Measurements from ENCODE around the gene FCN3. TPM values are rescaled to one million over a fixed set of nuclear protein-coding genes. Genes with fewer than 3 reads are reported as not detected.
"Not testable (repeated sequence)": the region's sequence is repeated elsewhere in the genome, so short reads cannot be mapped to it uniquely, and the experiment has no call there.

The FCN3 gene
- polyA plus RNA-seq, 4 donors: 0.06 to 3.6 (median 1.3) TPM

DNA sequence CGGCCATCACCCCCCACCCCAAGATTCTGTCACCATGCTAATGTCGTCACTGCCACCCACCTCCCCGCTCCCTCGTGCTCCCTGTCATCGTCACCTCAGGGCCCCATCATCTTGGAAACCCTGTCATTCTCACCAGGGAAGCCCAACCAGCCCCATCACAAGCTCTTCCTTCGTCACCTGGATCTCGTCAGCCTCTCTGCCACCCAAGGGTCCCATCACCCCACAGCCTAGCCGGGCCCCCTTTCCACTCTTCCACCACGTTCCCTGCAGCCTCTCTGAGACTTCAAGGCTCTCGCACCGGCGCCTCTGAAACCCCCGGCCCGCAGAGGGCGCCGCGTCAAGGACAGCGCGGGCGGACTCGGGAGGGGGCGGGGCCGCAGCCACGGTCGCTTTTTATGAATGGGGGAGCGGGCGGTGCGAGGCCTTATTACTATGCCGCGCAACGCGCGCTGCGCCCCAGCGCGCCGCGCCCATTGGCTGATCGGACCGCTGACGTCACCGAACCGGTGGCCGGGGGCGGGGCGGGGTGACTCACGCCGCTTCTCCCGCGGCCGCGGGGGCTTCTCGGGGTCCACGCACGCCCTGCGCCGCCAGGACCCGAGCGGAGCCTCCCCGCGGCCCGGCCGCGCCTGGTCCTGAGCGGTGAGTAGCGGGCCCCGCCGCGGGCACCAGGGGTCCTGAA is 17.6 kb upstream of the FCN3 start, which contains the start of gene GPR3:
GPR3 (plus strand) TSS at position 527 of the 682 bp plus-strand sequence. CDS start 1,177 bp downstream, outside the sequence.
- DNase-seq: peak; percentile 79 to 92
- no peak for FAIRE-seq
- peak within 1 kb of the TSS in 2 of 3 donors; percentile 38 to 43 for H3K4me3 ChIP-seq (ENCODE audit: low read depth in 1 of 3, low read length in 3 of 3)
- peaks cover 0 to 11% (median 3%) of the 10 kb centered on the region in 3 donors for H3K4me1 ChIP-seq (ENCODE audit: control insufficient read depth in 3 of 3, insufficient read depth in 2 of 3, low read depth in 1 of 3, low read length in 2 of 3)
- H3K36me3 ChIP-seq (ENCODE audit: control insufficient read depth in 3 of 3, insufficient read depth in 2 of 3, low read depth in 1 of 3, low read length in 3 of 3): no peaks in the 10 kb centered on the region
- peaks cover 0 to 27% (median 0%) of the 10 kb centered on the region in 3 donors for H3K27me3 ChIP-seq (ENCODE audit: control insufficient read depth in 3 of 3, insufficient read depth in 3 of 3, low read length in 3 of 3)
- WGBS, 3 donors: 1 to 2% (median 1%) methylated on average over 41 to 69 of the region's 69 CpGs
- no peaks in the 10 kb centered on the region for H3K9me3 ChIP-seq (ENCODE audit: control insufficient read depth in 2 of 2, insufficient read depth in 1 of 2, low read depth in 1 of 2, low read length in 1 of 2)
- peak within 1 kb of the TSS in 1 of 3 donors; percentile 68 for H3K27ac ChIP-seq (ENCODE audit: low read depth in 1 of 3, low read length in 2 of 3)

DNA sequence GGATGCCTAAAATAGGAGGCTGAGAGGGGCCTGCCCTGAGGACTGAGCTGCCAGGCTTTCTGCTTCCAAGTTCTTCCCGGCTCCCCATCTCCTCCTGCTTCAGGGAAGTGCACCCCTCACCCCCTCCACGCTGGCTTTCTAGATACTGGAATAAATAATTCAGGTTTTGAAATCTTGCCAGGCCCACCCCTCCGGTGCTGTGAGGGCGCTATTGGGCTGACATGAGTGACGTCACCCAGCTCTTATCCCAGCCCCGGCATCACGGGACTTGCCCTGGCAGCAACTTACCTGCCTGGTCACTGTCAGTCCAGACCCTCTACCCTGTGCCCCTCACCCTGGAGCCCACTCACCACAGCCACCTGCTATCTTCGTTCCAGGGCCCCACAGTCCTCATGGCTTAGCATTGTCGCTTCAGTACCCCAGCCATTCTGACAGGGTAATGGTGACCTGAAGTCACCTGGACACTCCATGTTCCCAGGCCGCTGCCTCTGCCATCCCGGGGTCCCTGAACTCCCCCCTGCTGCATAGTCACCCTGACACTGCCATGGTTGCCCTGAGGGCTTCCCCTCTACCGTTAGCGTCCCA is 17.0 kb upstream of the FCN3 start:
- H3K4me3 ChIP-seq (ENCODE audit: low read depth in 1 of 3, low read length in 3 of 3): peak overlapping the region in 1 of 3 donors; percentile 19
- H3K27ac ChIP-seq (ENCODE audit: low read depth in 1 of 3, low read length in 2 of 3): peak overlapping the region in 1 of 3 donors; percentile 68
- 4 to 9% (median 6%) methylated on average over 13 of the region's 13 CpGs for WGBS, 3 donors
- H3K27me3 ChIP-seq (ENCODE audit: control insufficient read depth in 3 of 3, insufficient read depth in 3 of 3, low read length in 3 of 3): peaks cover 0 to 27% (median 0%) of the 10 kb centered on the region in 3 donors
- no peaks in the 10 kb centered on the region for H3K9me3 ChIP-seq (ENCODE audit: control insufficient read depth in 2 of 2, insufficient read depth in 1 of 2, low read depth in 1 of 2, low read length in 1 of 2)
- DNase-seq (peak in 1 of 2 donors; percentile 65), FAIRE-seq (no peak)
- no peaks in the 10 kb centered on the region for H3K36me3 ChIP-seq (ENCODE audit: control insufficient read depth in 3 of 3, insufficient read depth in 2 of 3, low read depth in 1 of 3, low read length in 3 of 3)
- peaks cover 0 to 11% (median 3%) of the 10 kb centered on the region in 3 donors for H3K4me1 ChIP-seq (ENCODE audit: control insufficient read depth in 3 of 3, insufficient read depth in 2 of 3, low read depth in 1 of 3, low read length in 2 of 3)

GRCh38 chr1:27388337-27389005 is 13.8 kb upstream of the FCN3 start:
- DNase-seq: peak; percentile 73 to 77
- H3K27ac ChIP-seq (ENCODE audit: low read depth in 1 of 3, low read length in 2 of 3): peak overlapping the region in 1 of 3 donors; percentile 2
- no peaks in the 10 kb centered on the region for H3K9me3 ChIP-seq (ENCODE audit: control insufficient read depth in 2 of 2, insufficient read depth in 1 of 2, low read depth in 1 of 2, low read length in 1 of 2)
- H3K4me1 ChIP-seq (ENCODE audit: control insufficient read depth in 3 of 3, insufficient read depth in 2 of 3, low read depth in 1 of 3, low read length in 2 of 3): peaks cover 0 to 11% (median 3%) of the 10 kb centered on the region in 3 donors
- FAIRE-seq: no peak
- H3K27me3 ChIP-seq (ENCODE audit: control insufficient read depth in 3 of 3, insufficient read depth in 3 of 3, low read length in 3 of 3): peaks cover 0 to 27% (median 0%) of the 10 kb centered on the region in 3 donors
- no peak overlapping the region for H3K4me3 ChIP-seq (ENCODE audit: low read depth in 1 of 3, low read length in 3 of 3)
- WGBS, 3 donors: 39 to 47% (median 40%) methylated on average over 5 of the region's 5 CpGs
- H3K36me3 ChIP-seq (ENCODE audit: control insufficient read depth in 3 of 3, insufficient read depth in 2 of 3, low read depth in 1 of 3, low read length in 3 of 3): no peaks in the 10 kb centered on the region

DNA sequence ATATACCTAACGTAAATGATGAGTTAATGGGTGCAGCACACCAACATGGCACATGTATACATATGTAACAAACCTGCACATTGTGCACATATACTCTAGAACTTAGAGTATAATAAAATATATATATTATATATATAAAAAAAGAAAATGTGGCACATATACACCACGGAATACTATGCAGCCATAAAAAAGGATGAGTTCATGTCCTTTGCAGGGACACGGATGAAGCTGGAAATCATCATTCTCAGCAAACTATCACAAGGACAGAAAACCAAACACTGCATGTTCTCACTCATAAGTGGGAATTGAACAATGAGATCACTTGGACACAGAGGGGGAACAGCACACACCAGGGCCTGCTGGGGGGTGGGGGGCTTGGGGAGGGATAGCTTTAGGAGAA is 10.2 kb upstream of the FCN3 start:
- H3K27ac ChIP-seq (ENCODE audit: low read depth in 1 of 3, low read length in 2 of 3); DNase-seq; H3K36me3 ChIP-seq (ENCODE audit: control insufficient read depth in 3 of 3, insufficient read depth in 2 of 3, low read depth in 1 of 3, low read length in 3 of 3); H3K4me1 ChIP-seq (ENCODE audit: control insufficient read depth in 3 of 3, insufficient read depth in 2 of 3, low read depth in 1 of 3, low read length in 2 of 3); H3K4me3 ChIP-seq (ENCODE audit: low read depth in 1 of 3, low read length in 3 of 3); H3K9me3 ChIP-seq (ENCODE audit: control insufficient read depth in 2 of 2, insufficient read depth in 1 of 2, low read depth in 1 of 2, low read length in 1 of 2); FAIRE-seq: not testable (repeated sequence)
- H3K27me3 ChIP-seq (ENCODE audit: control insufficient read depth in 3 of 3, insufficient read depth in 3 of 3, low read length in 3 of 3): peaks cover 0 to 16% (median 2%) of the 10 kb centered on the region in 3 donors
- WGBS, 3 donors: 83 to 94% (median 85%) methylated on average over 3 of the region's 3 CpGs

DNA sequence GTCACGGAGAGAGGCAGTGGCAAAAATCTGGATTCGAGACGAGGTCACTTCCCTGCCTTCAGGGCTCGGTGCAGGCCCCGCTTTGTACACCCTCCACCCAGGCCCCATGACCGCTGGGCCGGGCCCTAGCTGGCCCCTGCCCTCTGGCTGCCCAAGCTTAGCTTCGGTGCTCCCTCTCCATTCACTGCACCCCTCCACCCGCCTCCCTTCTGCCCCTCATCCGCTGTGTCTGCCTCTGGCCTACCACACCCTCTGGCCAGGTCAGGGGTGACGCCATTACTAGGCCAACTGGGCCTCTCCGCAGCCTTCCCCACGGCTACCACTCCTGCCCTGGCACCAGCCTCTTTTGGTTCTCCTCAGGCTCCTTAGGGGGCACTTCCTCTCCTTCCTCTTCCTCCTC is 9.0 kb upstream of the FCN3 start:
- H3K9me3 ChIP-seq (ENCODE audit: control insufficient read depth in 2 of 2, insufficient read depth in 1 of 2, low read depth in 1 of 2, low read length in 1 of 2): no peaks in the 10 kb centered on the region
- no peak for FAIRE-seq
- 77 to 93% (median 89%) methylated on average over 13 of the region's 13 CpGs for WGBS, 3 donors

DNA sequence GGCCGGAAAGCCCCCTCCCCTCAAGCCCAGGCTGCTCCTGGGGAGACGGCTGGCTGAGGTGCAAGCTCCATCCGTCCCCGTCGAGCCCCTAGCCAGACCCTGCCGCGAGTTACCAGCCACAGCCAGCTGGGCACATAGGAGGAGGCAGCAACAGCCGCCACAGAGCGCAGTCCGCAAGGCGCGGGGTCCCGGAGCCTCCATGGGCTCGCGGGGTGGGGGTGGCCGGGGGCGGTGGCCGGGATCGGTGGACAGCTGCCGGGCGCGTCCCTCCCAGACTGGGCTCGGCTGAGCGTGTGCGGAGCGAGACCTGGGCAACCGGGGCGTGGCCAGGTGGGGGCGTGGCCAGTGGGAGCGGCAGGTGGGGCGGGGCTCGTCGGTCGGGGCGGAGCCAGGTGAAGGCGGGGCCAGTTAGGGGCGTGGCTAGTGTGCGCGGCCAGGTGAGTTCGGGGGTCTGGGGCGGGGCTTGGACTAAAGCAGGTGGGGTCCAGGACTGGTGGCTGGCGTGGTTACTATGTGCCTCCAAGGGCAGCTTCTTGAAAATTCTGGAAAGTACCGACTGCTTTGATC is 8.5 kb upstream of the FCN3 start, which contains the start of gene CD164L2:
CD164L2 (minus strand) TSS at position 295 of the 567 bp plus-strand sequence; CDS start at position 201, 94 bp downstream.
- Histone ChIP-seq H3K27me3 (ENCODE audit: control insufficient read depth in 3 of 3, insufficient read depth in 3 of 3, low read length in 3 of 3) (peaks cover 0 to 16% (median 2%) of the 10 kb centered on the region in 3 donors), H3K9me3 (ENCODE audit: control insufficient read depth in 2 of 2, insufficient read depth in 1 of 2, low read depth in 1 of 2, low read length in 1 of 2) (no peaks in the 10 kb centered on the region), H3K4me3 (ENCODE audit: low read depth in 1 of 3, low read length in 3 of 3) (peak within 1 kb of the TSS in 2 of 3 donors; percentile 7 to 15), H3K27ac (ENCODE audit: low read depth in 1 of 3, low read length in 2 of 3) (no peak within 1 kb of the TSS), H3K36me3 (ENCODE audit: control insufficient read depth in 3 of 3, insufficient read depth in 2 of 3, low read depth in 1 of 3, low read length in 3 of 3) (no peaks in the 10 kb centered on the region), H3K4me1 (ENCODE audit: control insufficient read depth in 3 of 3, insufficient read depth in 2 of 3, low read depth in 1 of 3, low read length in 2 of 3) (peaks cover 0 to 4% (median 0%) of the 10 kb centered on the region in 3 donors)
- peak; percentile 62 to 74 for DNase-seq
- FAIRE-seq: no peak
- WGBS, 3 donors: 8 to 16% (median 15%) methylated on average over 33 to 43 of the region's 43 CpGs

More for the DNA sequence above, 9.0 kb upstream of the FCN3 start:
- H3K36me3 ChIP-seq (ENCODE audit: control insufficient read depth in 3 of 3, insufficient read depth in 2 of 3, low read depth in 1 of 3, low read length in 3 of 3): no peaks in the 10 kb centered on the region
- H3K4me3 ChIP-seq (ENCODE audit: low read depth in 1 of 3, low read length in 3 of 3): no peak overlapping the region
- peaks cover 0 to 16% (median 2%) of the 10 kb centered on the region in 3 donors for H3K27me3 ChIP-seq (ENCODE audit: control insufficient read depth in 3 of 3, insufficient read depth in 3 of 3, low read length in 3 of 3)
- no peak overlapping the region for H3K27ac ChIP-seq (ENCODE audit: low read depth in 1 of 3, low read length in 2 of 3)
- DNase-seq: no peak
- H3K4me1 ChIP-seq (ENCODE audit: control insufficient read depth in 3 of 3, insufficient read depth in 2 of 3, low read depth in 1 of 3, low read length in 2 of 3): peaks cover 0 to 4% (median 0%) of the 10 kb centered on the region in 3 donors

GRCh38 chr1:27381969-27382762 is 7.5 kb upstream of the FCN3 start:
- no peak overlapping the region for H3K27ac ChIP-seq (ENCODE audit: low read depth in 1 of 3, low read length in 2 of 3)
- FAIRE-seq (no peak), DNase-seq (no peak)
- 68 to 76% (median 73%) methylated on average over 16 to 18 of the region's 18 CpGs for WGBS, 3 donors
- H3K9me3 ChIP-seq (ENCODE audit: control insufficient read depth in 2 of 2, insufficient read depth in 1 of 2, low read depth in 1 of 2, low read length in 1 of 2): no peaks in the 10 kb centered on the region
- peaks cover 0 to 16% (median 2%) of the 10 kb centered on the region in 3 donors for H3K27me3 ChIP-seq (ENCODE audit: control insufficient read depth in 3 of 3, insufficient read depth in 3 of 3, low read length in 3 of 3)
- no peaks in the 10 kb centered on the region for H3K36me3 ChIP-seq (ENCODE audit: control insufficient read depth in 3 of 3, insufficient read depth in 2 of 3, low read depth in 1 of 3, low read length in 3 of 3)
- H3K4me3 ChIP-seq (ENCODE audit: low read depth in 1 of 3, low read length in 3 of 3): no peak overlapping the region
- H3K4me1 ChIP-seq (ENCODE audit: control insufficient read depth in 3 of 3, insufficient read depth in 2 of 3, low read depth in 1 of 3, low read length in 2 of 3): peaks cover 0 to 4% (median 0%) of the 10 kb centered on the region in 3 donors
